GM12878 (cell line): Measurements from ENCODE around the gene NMRK2. TPM values are rescaled to one million over a fixed set of nuclear protein-coding genes. Genes with fewer than 3 reads are reported as not detected.

Experiments
- FOS ChIP-seq: IDR thresholded peaks from 3 replicates; pipeline ENCODE4 v1.6.1; 2011; ENCODE audit warnings: borderline replicate concordance; ENCODE audit not compliant: insufficient read length; ENCODE audit errors: extremely low read depth
- KLF5 ChIP-seq: fragments of 450-650 bp; IDR thresholded peaks from 2 replicates; pipeline ENCODE4 v1.6.1; 2014; ENCODE audit warnings: mild to moderate bottlenecking; ENCODE audit not compliant: partially characterized antibody
- MTA3 ChIP-seq: IDR thresholded peaks from 2 replicates; pipeline ENCODE4 v1.6.1; 2012; ENCODE audit warnings: low read length, inconsistent platforms, borderline replicate concordance
- NFYA ChIP-seq: IDR thresholded peaks from 2 replicates; pipeline ENCODE4 v1.6.1; 2011; ENCODE audit warnings: low read depth, mild to moderate bottlenecking, low read length, improper control_type of control experiment, borderline replicate concordance
- NRF1 ChIP-seq: conservative IDR thresholded peaks from 2 replicates; pipeline ENCODE4 v1.6.1; 2011; ENCODE audit warnings: mild to moderate bottlenecking, low read depth, low read length, improper control_type of control experiment
- PAX8 ChIP-seq: fragments of 450-650 bp; IDR thresholded peaks from 2 replicates; pipeline ENCODE4 v1.6.1; 2017; ENCODE audit warnings: mild to moderate bottlenecking, moderate library complexity
- PML ChIP-seq: IDR thresholded peaks from 2 replicates; pipeline ENCODE4 v1.6.1; 2012; ENCODE audit warnings: low read length, inconsistent platforms
- POLR2A ChIP-seq: IDR thresholded peaks from 2 replicates; pipeline ENCODE4 v1.6.1; 2011; ENCODE audit warnings: low read depth, mild to moderate bottlenecking, low read length
- RELA ChIP-seq: fragments of 450-650 bp; IDR thresholded peaks from 2 replicates; pipeline ENCODE4 v1.8.0; 2014; ENCODE audit warnings: borderline replicate concordance; ENCODE audit not compliant: partially characterized antibody
- SMARCA5 ChIP-seq: fragments of 450-650 bp; IDR thresholded peaks from 2 replicates; pipeline ENCODE4 v1.6.1; 2017; ENCODE audit warnings: mild to moderate bottlenecking
- SMC3 ChIP-seq: IDR thresholded peaks from 2 replicates; pipeline ENCODE4 v1.6.1; 2011; ENCODE audit warnings: low read length, improper control_type of control experiment, borderline replicate concordance
- SPI1 ChIP-seq: IDR thresholded peaks from 2 replicates; pipeline ENCODE4 v1.6.1; 2011; ENCODE audit warnings: low read depth, mild to moderate bottlenecking, low read length, moderate library complexity, borderline replicate concordance; ENCODE audit not compliant: insufficient read depth
- STAT1 ChIP-seq: fragments of 450-650 bp; conservative IDR thresholded peaks from 2 replicates; pipeline ENCODE4 v1.6.1; 2014; ENCODE audit warnings: antibody characterized with exemption, mild to moderate bottlenecking
- SUPT20H ChIP-seq: IDR thresholded peaks from 2 replicates; pipeline ENCODE4 v1.6.1; 2011; ENCODE audit warnings: low read depth, mild to moderate bottlenecking, low read length, moderate library complexity, borderline replicate concordance; ENCODE audit not compliant: control insufficient read depth
- YY1 ChIP-seq: IDR thresholded peaks from 2 replicates; pipeline ENCODE4 v1.6.1; 2011; ENCODE audit warnings: low read depth, mild to moderate bottlenecking, low read length
- ZNF207 ChIP-seq: fragments of 450-650 bp; IDR thresholded peaks from 2 replicates; pipeline ENCODE4 v1.6.1; 2014; ENCODE audit warnings: antibody characterized with exemption, mild to moderate bottlenecking, borderline replicate concordance
- ZNF24 ChIP-seq: fragments of 450-650 bp; IDR thresholded peaks from 2 replicates; pipeline ENCODE4 v1.6.1; 2017; ENCODE audit warnings: antibody characterized with exemption, mild to moderate bottlenecking
- polyA plus RNA-seq, 11 experiments: library from polyadenylated mRNA; depleted of rRNA in 4 of 11; unstranded in 6 of 11; stranded (reverse) in 5 of 11; fragments of >200 nt; fragmentation: Nextera tagmentation in 4 of 11; fragmentation: Illumina TruSeq in 1 of 11; extraction: Ambion mirVana in 4 of 11; extraction: Trizol in 1 of 11; gene quantifications; 1 replicate in 1 of 11; 2 replicates in 10 of 11; pipeline versions ENCODE4 v1.2.1 to v1.2.3, GENCODE V29; 2011 to 2016; ENCODE audit warnings: inconsistent platforms in 2 of 11, missing spikeins in 2 of 11, low read depth in 1 of 11
- total RNA-seq, 4 experiments: library from RNA; depleted of rRNA in 3 of 4; stranded (reverse); fragments of >200 nt in 3 of 4; fragmentation: Illumina TruSeq in 1 of 4; extraction: Trizol in 1 of 4; gene quantifications; 2 replicates each; pipeline versions ENCODE4 v1.2.1 to v1.2.3, GENCODE V29; 2013 to 2021
- TF ChIP-seq, protein P1 (sequence below): fragments of 450-650 bp; IDR thresholded peaks from 2 replicates; pipeline ENCODE4 v1.6.1; 2017; ENCODE audit warnings: mild to moderate bottlenecking, moderate library complexity
- TF ChIP-seq, protein P2 (sequence below): IDR thresholded peaks from 2 replicates; pipeline ENCODE4 v1.6.1; 2011; ENCODE audit warnings: mild to moderate bottlenecking, low read depth, low read length, moderate library complexity; ENCODE audit not compliant: insufficient replicate concordance
- TF ChIP-seq, protein P3 (sequence below): fragments of 450-650 bp; IDR thresholded peaks from 2 replicates; pipeline ENCODE4 v1.6.1; 2014; ENCODE audit warnings: mild to moderate bottlenecking
- TF ChIP-seq, protein P4 (sequence below): fragments of 450-650 bp; conservative IDR thresholded peaks from 2 replicates; pipeline ENCODE4 v1.6.1; 2017; ENCODE audit warnings: mild to moderate bottlenecking, moderate library complexity
- TF ChIP-seq, protein P5 (sequence below): IDR thresholded peaks from 2 replicates; pipeline ENCODE4 v1.6.1; 2012; ENCODE audit warnings: low read depth, low read length, improper control_type of control experiment

NMRK2 gene
- total and polyA plus RNA-seq, 10 of the 15 experiments (the other 5 are each of a cell fraction or from before 2014, with no cell fraction given), result 0.14 to 0.15 TPM; not detected in 8

DNA sequence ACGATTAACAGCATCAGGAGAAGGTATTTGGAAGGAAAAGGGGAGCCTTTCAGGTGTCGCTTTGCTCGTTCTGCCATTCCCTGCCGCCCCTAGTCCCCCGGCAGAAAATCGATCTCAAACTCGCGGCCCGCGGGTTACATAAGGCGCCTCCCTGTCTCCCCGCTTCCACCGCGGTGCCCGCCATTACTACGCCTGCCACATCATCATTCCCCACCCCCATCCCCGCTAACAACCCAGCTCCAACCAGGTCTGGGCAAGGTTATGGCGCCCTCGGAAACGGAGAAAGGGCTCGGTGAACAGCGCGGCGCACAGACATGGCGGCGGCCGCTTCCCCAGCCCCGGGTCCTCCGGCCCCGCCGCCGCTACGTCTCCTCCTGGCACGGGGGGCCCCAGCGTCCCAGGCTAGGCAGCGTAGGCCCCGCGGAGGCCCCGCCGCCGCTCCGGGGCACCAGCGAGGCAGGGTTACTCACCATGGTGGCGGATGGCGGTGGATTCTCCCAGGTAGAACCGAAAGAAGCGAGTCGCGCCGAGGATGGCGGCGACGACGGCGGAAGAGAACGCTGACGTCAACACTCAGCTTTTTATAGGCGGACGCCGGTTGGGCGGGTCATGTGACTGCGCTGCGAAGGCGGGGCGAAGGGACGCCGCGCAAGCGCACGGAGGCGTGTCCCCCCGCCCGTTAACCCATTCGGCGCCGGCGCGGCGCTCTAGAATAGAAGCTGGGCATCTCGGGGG lies 52.2 kb downstream of the NMRK2 start, which contains the start of gene EEF2 (continued):
- TF ChIP-seq, protein P1, sequence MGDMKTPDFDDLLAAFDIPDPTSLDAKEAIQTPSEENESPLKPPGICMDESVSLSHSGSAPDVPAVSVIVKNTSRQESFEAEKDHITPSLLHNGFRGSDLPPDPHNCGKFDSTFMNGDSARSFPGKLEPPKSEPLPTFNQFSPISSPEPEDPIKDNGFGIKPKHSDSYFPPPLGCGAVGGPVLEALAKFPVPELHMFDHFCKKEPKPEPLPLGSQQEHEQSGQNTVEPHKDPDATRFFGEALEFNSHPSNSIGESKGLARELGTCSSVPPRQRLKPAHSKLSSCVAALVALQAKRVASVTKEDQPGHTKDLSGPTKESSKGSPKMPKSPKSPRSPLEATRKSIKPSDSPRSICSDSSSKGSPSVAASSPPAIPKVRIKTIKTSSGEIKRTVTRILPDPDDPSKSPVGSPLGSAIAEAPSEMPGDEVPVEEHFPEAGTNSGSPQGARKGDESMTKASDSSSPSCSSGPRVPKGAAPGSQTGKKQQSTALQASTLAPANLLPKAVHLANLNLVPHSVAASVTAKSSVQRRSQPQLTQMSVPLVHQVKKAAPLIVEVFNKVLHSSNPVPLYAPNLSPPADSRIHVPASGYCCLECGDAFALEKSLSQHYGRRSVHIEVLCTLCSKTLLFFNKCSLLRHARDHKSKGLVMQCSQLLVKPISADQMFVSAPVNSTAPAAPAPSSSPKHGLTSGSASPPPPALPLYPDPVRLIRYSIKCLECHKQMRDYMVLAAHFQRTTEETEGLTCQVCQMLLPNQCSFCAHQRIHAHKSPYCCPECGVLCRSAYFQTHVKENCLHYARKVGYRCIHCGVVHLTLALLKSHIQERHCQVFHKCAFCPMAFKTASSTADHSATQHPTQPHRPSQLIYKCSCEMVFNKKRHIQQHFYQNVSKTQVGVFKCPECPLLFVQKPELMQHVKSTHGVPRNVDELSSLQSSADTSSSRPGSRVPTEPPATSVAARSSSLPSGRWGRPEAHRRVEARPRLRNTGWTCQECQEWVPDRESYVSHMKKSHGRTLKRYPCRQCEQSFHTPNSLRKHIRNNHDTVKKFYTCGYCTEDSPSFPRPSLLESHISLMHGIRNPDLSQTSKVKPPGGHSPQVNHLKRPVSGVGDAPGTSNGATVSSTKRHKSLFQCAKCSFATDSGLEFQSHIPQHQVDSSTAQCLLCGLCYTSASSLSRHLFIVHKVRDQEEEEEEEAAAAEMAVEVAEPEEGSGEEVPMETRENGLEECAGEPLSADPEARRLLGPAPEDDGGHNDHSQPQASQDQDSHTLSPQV, result no peak
- TF ChIP-seq SPI1 (no peak), ZNF207 (peak; percentile 95), SMARCA5 (peak; percentile 91; the same call in 1 of the 2 replicates), KLF5 (peak; percentile 92), SUPT20H (no peak), STAT1 (peak; percentile 94), YY1 (peak; percentile 96), NFYA (no peak), SMC3 (no peak; the same call in 1 of the 2 replicates), FOS (no peak), NRF1 (peak; percentile 89), ZNF24 (no peak), MTA3 (peak; percentile 62; the same call in 1 of the 2 replicates), PAX8 (no peak), PML (peak; percentile 99), POLR2A (peak; percentile 100), RELA (peak; percentile 70)
- TF ChIP-seq, protein P2, sequence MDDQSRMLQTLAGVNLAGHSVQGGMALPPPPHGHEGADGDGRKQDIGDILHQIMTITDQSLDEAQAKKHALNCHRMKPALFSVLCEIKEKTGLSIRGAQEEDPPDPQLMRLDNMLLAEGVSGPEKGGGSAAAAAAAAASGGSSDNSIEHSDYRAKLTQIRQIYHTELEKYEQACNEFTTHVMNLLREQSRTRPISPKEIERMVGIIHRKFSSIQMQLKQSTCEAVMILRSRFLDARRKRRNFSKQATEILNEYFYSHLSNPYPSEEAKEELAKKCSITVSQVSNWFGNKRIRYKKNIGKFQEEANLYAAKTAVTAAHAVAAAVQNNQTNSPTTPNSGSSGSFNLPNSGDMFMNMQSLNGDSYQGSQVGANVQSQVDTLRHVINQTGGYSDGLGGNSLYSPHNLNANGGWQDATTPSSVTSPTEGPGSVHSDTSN, result peak; percentile 32
- TF ChIP-seq, protein P3, sequence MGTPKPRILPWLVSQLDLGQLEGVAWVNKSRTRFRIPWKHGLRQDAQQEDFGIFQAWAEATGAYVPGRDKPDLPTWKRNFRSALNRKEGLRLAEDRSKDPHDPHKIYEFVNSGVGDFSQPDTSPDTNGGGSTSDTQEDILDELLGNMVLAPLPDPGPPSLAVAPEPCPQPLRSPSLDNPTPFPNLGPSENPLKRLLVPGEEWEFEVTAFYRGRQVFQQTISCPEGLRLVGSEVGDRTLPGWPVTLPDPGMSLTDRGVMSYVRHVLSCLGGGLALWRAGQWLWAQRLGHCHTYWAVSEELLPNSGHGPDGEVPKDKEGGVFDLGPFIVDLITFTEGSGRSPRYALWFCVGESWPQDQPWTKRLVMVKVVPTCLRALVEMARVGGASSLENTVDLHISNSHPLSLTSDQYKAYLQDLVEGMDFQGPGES, result 0 out of 2 replicates have a peak, but pooled peaks have one; percentile 19
- TF ChIP-seq, protein P4, sequence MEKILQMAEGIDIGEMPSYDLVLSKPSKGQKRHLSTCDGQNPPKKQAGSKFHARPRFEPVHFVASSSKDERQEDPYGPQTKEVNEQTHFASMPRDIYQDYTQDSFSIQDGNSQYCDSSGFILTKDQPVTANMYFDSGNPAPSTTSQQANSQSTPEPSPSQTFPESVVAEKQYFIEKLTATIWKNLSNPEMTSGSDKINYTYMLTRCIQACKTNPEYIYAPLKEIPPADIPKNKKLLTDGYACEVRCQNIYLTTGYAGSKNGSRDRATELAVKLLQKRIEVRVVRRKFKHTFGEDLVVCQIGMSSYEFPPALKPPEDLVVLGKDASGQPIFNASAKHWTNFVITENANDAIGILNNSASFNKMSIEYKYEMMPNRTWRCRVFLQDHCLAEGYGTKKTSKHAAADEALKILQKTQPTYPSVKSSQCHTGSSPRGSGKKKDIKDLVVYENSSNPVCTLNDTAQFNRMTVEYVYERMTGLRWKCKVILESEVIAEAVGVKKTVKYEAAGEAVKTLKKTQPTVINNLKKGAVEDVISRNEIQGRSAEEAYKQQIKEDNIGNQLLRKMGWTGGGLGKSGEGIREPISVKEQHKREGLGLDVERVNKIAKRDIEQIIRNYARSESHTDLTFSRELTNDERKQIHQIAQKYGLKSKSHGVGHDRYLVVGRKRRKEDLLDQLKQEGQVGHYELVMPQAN, result peak; percentile 98
- TF ChIP-seq, protein P5, sequence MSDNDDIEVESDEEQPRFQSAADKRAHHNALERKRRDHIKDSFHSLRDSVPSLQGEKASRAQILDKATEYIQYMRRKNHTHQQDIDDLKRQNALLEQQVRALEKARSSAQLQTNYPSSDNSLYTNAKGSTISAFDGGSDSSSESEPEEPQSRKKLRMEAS, result peak; percentile 80; the same call in 1 of the 2 replicates
